Heart right ventricle (tissue), 16 donors: ENCODE data around the gene CCL3. TPM values are rescaled to one million over a fixed set of nuclear protein-coding genes. Genes with fewer than 3 reads are reported as not detected.

Source experiments
- ATAC-seq, 8 donors: fragments of 200-7000 bp; cut with Tn5 transposase; one replicate each; pipeline ENCODE4 v1.9.1; 2020; ENCODE audit warnings: mild to moderate bottlenecking in 8 of 8, moderate library complexity in 8 of 8, moderate number of reproducible peaks in 1 of 8
- DNase-seq, 2 donors: peaks; one replicate each; pipeline ENCODE4 v3.0.0-alpha.2; 2020
- H3K27ac ChIP-seq, 10 donors: fragments of 200-600 bp; sonication (generic) in 2 of 10; one replicate each; pipeline versions ENCODE4 v1.5.0 to v1.8.0; 2020 to 2022; ENCODE audit warnings: mild to moderate bottlenecking in 3 of 10
- H3K27me3 ChIP-seq, 7 donors: fragments of 200-600 bp; one replicate each; pipeline ENCODE4 v1.8.0; 2021 to 2022; ENCODE audit warnings: mild to moderate bottlenecking in 2 of 7
- H3K36me3 ChIP-seq, 9 donors: fragments of 200-600 bp; sonication (generic) in 1 of 9; one replicate each; pipeline versions ENCODE4 v1.5.0 to v1.8.0; 2020 to 2022; ENCODE audit warnings: mild to moderate bottlenecking in 2 of 9
- H3K4me1 ChIP-seq, 9 donors: fragments of 200-600 bp; sonication (generic) in 1 of 9; one replicate each; pipeline versions ENCODE4 v1.5.0 to v1.8.0; 2020 to 2022; ENCODE audit warnings: mild to moderate bottlenecking in 4 of 9
- H3K4me3 ChIP-seq, 10 donors: fragments of 200-600 bp; sonication (generic) in 2 of 10; one replicate each; pipeline versions ENCODE4 v1.5.0 to v1.8.0; 2020 to 2022; ENCODE audit warnings: mild to moderate bottlenecking in 7 of 10, moderate library complexity in 2 of 10
- H3K9me3 ChIP-seq, 11 donors: fragments of 200-600 bp in 10 of 11; sonication (generic) in 2 of 11; one replicate each; pipeline versions ENCODE4 v1.5.0 to v1.8.0; 2013 to 2022; ENCODE audit warnings: mild to moderate bottlenecking in 2 of 11, control low read depth in 1 of 11, moderate library complexity in 1 of 11
- WGBS, 2 donors: extraction: QIAGEN DNeasy Blood & Tissue Kit; methylation state at CpG; one replicate each; pipeline ENCODE4 v1.1.7; 2013; ENCODE audit warnings: inconsistent platforms in 1 of 2; 5-methylcytosine and 5-hydroxymethylcytosine counted together
- intact Hi-C, 10 donors: fragments of 100-400 bp; cut with DNase I; formaldehyde crosslinking; loops; one replicate each; pipeline versions ENCODE4 v1.11.1 to v1.14.2; 2022
- long read RNA-seq, 3 donors: library from polyadenylated mRNA; unstranded; transcript quantifications; one replicate each; pipeline ENCODE4 v2.0.0, GENCODE V29; 2020 to 2021
- polyA plus RNA-seq, 2 donors: library from polyadenylated mRNA; stranded (reverse); fragments of 200-250 nt; gene quantifications; one replicate each; pipeline ENCODE4 v1.2.3, GENCODE V29; 2013
- total RNA-seq, 10 donors: library from RNA; stranded (reverse); fragmentation: NEBNext Ultra II Directional in 3 of 10; extraction: Animal tissue kit (Norgen Biotek cat#: 25700) in 3 of 10; gene quantifications; one replicate each; pipeline versions ENCODE4 v1.2.1 to v1.2.4, GENCODE V29; 2021 to 2023
- TF ChIP-seq, protein P1 (sequence below), 9 donors: fragments of 200-600 bp; sonication (generic) in 2 of 9; IDR thresholded peaks; one replicate each; pipeline versions ENCODE4 v1.5.0 to v1.8.0; 2021 to 2022; ENCODE audit warnings: antibody characterized with exemption in 9 of 9, mild to moderate bottlenecking in 5 of 9, moderate library complexity in 1 of 9
- donor health status: Arrhythmogenic right ventricular cardiomyopathy.
- donor health status: ischemic (EF 13 %, LVEDD 7.1; RV severe dilation, severe dysfunction).
- donor health status: healthy with polysubstance abuse.
- donor health status: DM: no; HTN: yes; CAD: no.
- donor health status: DM: no; HTN: no; CAD: no.
- donor health status: ischemic (EF 25% LVEDD 6.9; RV normal size, moderate dysfunction).
- donor health status: ischemic (EF 25% LVEDD 5.7; RV mildly dilated, moderate dysfunction).
- donor health status: healthy.
- donor health status: DM: yes; HTN: yes; CAD: no.
- donor health status: Ischemic cardiomyopathy.
- donor health status: ischemic (EF 35%, LVEDD 5.7; RV mildly dilated, moderate dysfunction).
- donor health status: nonischemic (EF 11% LVEDD 7.7; RV severe dilation, severe dysfunction).
- donor health status: DM: yes; HTN: yes; CAD: no.
- donor health status: PGD.
- donor health status: ischemic (EF 29% LVEDD 5.4; RV normal size, mild dysfunction).
- donor health status: nonischemic (EF 23%, LVEDD 6.1; RV moderate dilation, normal function).

CCL3 gene
- total RNA-seq (10 to 100 TPM in 2 of 10 donors, under 1 TPM in 5, not detected in 3; 0.24 to 12.3 (median 0.52) TPM), polyA plus RNA-seq (under 1 TPM in 1 of 2 donors, not detected in 1; 0.83 TPM)
- long read RNA-seq, donor 1 = 0 reads
- long read RNA-seq, donor 2 = 0 reads
- long read RNA-seq, donor 3 = 0 reads

DNA sequence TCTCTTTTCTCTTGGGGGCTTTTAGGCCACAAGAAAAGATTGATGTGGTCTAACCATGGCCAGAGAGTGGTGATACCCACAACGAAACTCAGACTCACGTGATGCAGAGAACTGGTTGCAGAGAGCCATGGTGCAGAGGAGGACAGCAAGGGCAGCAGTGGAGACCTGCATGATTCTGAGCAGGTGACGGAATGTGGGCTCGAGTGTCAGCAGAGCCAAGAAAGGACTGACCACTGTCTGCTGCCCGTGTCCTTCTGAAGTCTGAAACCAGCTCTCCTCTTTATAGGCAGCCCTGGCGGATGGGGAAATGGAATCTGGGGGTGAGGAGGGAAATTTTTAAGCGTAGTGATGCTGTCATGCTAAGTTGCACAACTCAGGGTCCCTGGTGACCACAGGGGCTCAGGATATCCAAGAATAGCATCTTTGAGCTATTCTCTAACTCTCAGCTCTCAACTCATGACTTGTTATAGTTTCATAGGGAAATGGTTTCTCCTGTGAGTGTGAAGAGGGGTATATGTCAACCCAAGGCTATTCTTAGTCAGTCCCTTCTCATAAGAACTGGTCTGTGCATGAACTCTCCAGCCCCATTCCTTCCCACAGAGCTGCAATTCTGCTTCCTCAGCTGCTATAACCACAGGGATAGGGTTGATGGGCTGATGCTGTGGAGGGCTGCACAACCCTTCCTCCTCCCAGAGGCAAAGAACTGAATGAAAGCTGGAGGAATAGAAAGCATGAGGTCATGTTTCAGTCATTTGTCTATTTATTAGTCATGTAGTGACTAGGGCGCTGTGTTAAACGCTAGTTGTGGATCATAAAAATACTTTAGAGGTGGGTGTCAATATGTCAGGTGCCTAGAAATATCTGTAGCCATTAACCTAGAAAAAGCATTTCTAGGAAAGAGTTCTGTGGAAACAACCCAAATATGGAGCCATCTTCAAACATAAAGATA lies at the start of gene CCL3:
TSS of gene CCL3 (minus strand) at position 256 of the 949 bp plus-strand sequence. CDS start at position 171, 85 bp downstream.
- H3K4me3 ChIP-seq = peak within 1 kb of the TSS in 1 of 10 donors; percentile 24
- DNase-seq (peak in 1 of 2 donors; percentile 32), ATAC-seq (peak; percentile 57 to 82 (median 74))
- TF ChIP-seq, protein P1, sequence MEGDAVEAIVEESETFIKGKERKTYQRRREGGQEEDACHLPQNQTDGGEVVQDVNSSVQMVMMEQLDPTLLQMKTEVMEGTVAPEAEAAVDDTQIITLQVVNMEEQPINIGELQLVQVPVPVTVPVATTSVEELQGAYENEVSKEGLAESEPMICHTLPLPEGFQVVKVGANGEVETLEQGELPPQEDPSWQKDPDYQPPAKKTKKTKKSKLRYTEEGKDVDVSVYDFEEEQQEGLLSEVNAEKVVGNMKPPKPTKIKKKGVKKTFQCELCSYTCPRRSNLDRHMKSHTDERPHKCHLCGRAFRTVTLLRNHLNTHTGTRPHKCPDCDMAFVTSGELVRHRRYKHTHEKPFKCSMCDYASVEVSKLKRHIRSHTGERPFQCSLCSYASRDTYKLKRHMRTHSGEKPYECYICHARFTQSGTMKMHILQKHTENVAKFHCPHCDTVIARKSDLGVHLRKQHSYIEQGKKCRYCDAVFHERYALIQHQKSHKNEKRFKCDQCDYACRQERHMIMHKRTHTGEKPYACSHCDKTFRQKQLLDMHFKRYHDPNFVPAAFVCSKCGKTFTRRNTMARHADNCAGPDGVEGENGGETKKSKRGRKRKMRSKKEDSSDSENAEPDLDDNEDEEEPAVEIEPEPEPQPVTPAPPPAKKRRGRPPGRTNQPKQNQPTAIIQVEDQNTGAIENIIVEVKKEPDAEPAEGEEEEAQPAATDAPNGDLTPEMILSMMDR (IDR thresholded peaks at IDR 0.05) = no peak
- peaks cover 0 to 40% (median 0%) of the 10 kb centered on the region in 9 donors for H3K4me1 ChIP-seq
- H3K9me3 ChIP-seq = no peaks in the 10 kb centered on the region
- 65 to 66% methylated on average over 8 to 9 of the region's 9 CpGs for WGBS, 2 donors
- peaks cover 0 to 19% (median 6%) of the 10 kb centered on the region in 7 donors for H3K27me3 ChIP-seq
- H3K27ac ChIP-seq = peak within 1 kb of the TSS in 2 of 10 donors; percentile 12 to 65
- intact Hi-C loops = loop anchor here in 2 of 10 donors (2.0 to 10.0 kb wide), 2 partner anchors 23 to 55 kb away; no protein-coding TSS in a partner anchor
- H3K36me3 ChIP-seq = no peaks in the 10 kb centered on the region

GRCh38 chr17:36136439-36136838 lies 46.5 kb upstream of the CCL3 start:
- 75 to 76% methylated on average over 1 of the region's 1 CpG for WGBS, 2 donors
- intact Hi-C loops = no loop called here
- Histone ChIP-seq H3K27me3 (peaks cover 0 to 48% (median 0%) of the 10 kb centered on the region in 7 donors), H3K4me3 (no peak overlapping the region), H3K9me3 (no peaks in the 10 kb centered on the region), H3K4me1 (peaks cover 0 to 23% (median 0%) of the 10 kb centered on the region in 9 donors), H3K36me3 (no peaks in the 10 kb centered on the region), H3K27ac (no peak overlapping the region)
- DNase-seq (no peak), ATAC-seq (no peak)
- TF ChIP-seq, protein P1 (IDR thresholded peaks at IDR 0.05) = no peak

DNA sequence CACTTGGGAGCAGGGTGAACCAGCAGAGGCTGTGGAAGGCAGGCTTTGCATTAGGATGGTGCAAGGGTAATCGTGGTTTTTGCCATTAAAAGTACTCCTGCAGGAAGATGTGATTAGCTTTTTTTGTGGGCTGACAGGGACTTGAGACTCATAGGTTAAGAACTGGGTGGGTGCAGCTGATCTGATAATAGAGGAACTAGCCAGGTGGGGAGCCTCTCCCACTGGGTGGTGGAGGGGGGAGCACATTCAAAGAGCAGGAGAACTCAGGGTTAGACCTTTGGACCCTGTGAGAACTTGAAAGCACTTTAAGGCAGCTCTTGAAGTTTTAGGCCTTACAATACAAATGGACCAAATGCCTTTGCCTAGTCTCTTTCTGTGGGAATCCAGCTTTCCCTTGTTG lies 46.1 kb upstream of the CCL3 start:
- DNase-seq = no peak
- no peak for ATAC-seq
- Histone ChIP-seq H3K4me1 (peaks cover 0 to 27% (median 0%) of the 10 kb centered on the region in 9 donors), H3K4me3 (no peak overlapping the region), H3K9me3 (no peaks in the 10 kb centered on the region), H3K27ac (no peak overlapping the region), H3K27me3 (peaks cover 0 to 49% (median 0%) of the 10 kb centered on the region in 7 donors), H3K36me3 (no peaks in the 10 kb centered on the region)
- TF ChIP-seq, protein P1 (IDR thresholded peaks at IDR 0.05) = no peak
- WGBS, 2 donors = 80 to 90% methylated on average over 1 of the region's 1 CpG
- intact Hi-C loops = no loop called here

GRCh38 chr17:36135465-36135864 lies 45.5 kb upstream of the CCL3 start:
- TF ChIP-seq, protein P1 (IDR thresholded peaks at IDR 0.05) = no peak
- Histone ChIP-seq H3K27ac (no peak overlapping the region), H3K4me1 (peaks cover 0 to 33% (median 0%) of the 10 kb centered on the region in 9 donors), H3K9me3 (no peaks in the 10 kb centered on the region), H3K27me3 (peaks cover 0 to 48% (median 0%) of the 10 kb centered on the region in 7 donors), H3K4me3 (no peak overlapping the region), H3K36me3 (no peaks in the 10 kb centered on the region)
- no peak for ATAC-seq
- intact Hi-C loops = no loop called here
- 68 to 82% methylated on average over 4 of the region's 4 CpGs for WGBS, 2 donors
- no peak for DNase-seq
